Measurements from ENCODE around the gene PCDHGA10.
A peak's percentile ranks its signal among the peaks of the same experiment; 100 is the strongest.
"Not testable (repeated sequence)": the region's sequence is repeated elsewhere in the genome, so short reads cannot be mapped to it uniquely, and the experiment has no call there.

The PCDHGA10 gene

GRCh38 chr5:141412854-141413539, at the start of gene PCDHGA10:
PCDHGA10 (plus strand) TSS chr5:141412987; CDS start chr5:141413176, 189 bp downstream.
- peak in 1 of 2 experiments; percentile 23 for DNase-seq

DNA sequence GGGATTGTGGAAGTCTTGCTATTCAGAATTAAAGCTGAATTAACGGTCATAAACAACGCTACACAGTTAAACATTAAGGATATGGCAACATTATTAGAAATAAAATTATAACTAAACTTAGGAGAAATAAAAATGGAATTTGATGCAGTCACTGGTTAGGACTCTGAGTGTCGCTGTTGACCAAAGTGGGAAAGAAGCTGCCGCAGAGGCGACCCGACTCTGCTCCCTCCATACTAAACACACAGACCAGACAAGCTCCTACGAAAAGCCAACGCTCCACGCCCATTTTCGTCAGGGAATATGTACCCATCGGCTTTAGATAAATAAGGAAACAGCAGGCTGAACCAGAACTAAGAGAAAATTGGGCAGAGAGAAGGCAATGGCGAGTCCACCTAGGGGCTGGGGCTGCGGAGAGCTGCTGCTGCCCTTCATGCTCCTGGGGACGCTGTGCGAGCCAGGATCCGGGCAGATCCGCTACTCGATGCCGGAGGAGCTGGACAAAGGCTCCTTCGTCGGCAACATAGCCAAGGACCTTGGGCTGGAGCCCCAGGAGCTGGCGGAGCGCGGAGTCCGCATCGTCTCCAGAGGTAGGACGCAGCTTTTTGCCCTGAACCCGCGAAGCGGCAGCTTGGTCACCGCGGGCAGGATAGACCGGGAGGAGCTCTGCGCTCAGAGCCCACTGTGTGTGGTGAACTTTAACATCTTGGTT, 48.7 kb upstream of the PCDHGA10 start, which contains the start of gene PCDHGA5:
Gene PCDHGA5 (plus strand): TSS at position 211 of the 709 bp plus-strand sequence. CDS start 169 bp downstream, at position 380.
- DNase-seq, result no peak

GRCh38 chr5:141366016-141366896, 46.5 kb upstream of the PCDHGA10 start:
- DNase-seq, result no peak

DNA sequence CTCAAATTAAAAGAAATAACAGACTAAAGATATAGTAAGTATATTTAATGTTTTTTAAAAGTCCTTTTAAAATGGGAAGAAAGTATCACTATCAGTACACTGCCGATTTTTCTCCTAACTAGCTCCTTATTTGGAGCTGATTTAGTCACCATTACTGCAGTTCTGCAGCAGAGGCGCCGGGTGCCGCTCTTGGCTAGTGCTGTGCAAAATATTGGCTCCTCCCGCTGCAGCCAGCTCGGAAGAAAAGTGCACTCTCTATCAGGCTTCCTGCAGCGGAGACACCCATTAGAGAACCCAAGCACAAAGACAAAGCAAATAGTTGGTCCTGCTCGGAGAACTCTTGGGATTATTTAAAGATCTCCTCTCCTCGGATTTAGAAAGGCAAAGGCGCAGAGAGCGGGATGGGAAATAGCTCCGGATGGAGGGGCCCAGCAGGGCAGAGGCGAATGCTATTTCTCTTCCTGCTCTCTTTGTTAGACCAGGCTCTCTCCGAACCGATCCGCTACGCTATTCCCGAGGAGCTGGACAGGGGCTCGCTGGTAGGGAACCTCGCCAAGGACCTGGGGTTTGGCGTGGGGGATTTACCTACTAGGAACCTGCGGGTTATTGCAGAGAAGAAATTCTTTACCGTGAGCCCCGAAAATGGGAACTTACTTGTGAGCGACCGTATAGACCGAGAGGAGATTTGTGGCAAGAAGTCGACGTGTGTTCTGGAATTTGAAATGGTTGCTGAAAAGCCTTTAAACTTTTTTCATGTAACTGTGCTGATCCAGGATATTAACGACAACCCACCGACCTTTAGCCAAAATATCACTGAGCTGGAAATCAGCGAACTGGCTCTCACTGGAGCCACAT, 42.6 kb upstream of the PCDHGA10 start, which contains the start of gene PCDHGB3:
Gene PCDHGB3 (plus strand): TSS at position 249 of the 855 bp plus-strand sequence. CDS start 153 bp downstream, at position 402.
- no peak for DNase-seq

GRCh38 chr5:141371572-141372475, 41.0 kb upstream of the PCDHGA10 start:
- no peak for DNase-seq

DNA sequence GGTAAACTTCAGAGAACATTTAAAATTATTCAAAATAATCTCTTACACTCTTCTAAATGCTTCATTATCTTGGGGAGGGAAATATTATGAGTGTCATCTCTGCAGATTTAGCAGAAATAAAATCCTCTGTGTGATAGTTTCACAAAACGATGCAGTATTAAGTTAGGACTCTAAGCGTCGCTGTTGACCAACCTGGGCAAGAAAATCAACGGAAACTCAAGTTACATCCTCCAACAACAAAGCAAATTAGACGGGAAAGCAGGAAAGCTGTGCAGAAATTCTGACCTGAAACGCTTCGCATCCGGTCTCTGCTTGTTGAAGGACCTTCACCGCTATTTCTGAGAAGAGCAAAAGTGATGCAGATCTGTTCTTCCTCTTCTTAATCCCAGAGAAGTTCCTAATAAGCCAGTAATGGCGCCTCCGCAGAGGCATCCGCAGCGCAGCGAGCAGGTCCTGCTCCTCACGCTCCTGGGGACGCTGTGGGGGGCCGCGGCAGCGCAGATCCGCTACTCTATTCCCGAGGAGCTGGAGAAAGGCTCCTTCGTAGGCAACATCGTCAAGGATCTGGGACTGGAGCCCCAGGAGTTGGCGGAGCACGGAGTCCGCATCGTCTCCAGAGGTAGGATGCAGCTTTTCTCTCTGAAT, 39.0 kb upstream of the PCDHGA10 start, which contains the start of gene PCDHGA6:
Gene PCDHGA6 (plus strand): TSS at position 219 of the 645 bp plus-strand sequence. CDS start 193 bp downstream, at position 412.
- DNase-seq, result no peak

DNA sequence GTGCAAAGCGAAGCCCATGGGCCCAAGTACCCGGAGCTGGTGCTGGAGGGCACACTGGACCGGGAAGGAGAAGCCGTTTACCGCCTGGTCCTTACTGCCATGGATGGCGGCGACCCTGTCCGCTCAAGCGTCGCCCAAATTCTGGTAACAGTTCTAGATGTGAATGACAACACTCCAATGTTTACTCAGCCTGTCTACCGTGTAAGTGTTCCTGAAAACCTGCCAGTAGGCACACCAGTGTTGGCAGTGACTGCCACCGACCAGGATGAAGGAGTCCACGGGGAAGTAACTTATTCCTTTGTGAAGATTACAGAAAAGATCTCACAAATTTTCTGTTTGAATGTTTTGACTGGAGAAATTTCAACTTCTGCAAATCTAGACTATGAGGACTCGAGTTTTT, 38.2 kb upstream of the PCDHGA10 start:
- DNase-seq, result no peak

GRCh38 chr5:141375444-141376155, 37.2 kb upstream of the PCDHGA10 start:
- DNase-seq, result not testable (repeated sequence)

DNA sequence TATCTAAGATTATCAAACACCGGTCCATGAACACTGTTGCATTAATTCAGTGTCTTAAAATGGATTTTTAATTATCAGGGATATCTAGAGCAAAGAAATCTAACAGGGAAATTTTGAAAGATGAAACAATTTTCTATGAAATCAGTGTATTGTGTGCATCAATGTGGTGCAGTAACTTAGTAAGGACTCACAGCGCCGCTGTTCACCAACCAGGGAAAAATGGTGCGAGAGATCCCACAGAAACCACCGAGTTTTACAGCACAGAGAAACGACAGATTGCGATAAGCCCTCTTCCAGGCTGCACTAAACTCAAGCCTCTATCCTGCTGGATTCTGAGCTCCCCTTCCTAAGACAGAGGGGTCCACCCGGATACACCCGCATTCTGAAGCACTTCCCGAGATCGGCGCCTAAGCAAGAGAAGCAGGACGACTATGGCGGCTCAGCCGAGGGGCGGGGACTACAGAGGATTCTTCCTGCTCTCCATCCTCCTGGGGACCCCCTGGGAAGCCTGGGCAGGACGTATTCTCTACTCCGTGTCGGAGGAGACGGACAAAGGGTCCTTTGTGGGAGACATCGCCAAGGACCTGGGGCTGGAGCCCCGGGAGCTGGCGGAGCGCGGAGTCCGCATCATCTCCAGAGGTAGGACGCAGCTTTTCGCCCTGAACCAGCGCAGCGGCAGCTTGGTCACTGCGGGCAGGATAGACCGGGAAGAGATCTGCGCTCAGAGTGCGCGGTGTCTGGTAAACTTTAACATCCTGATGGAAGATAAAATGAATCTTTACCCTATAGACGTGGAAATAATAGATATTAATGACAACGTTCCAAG, 30.1 kb upstream of the PCDHGA10 start, which contains the start of gene PCDHGA7:
Gene PCDHGA7 (plus strand): TSS at position 274 of the 826 bp plus-strand sequence. CDS start 158 bp downstream, at position 432.
- no peak for DNase-seq

- DNase-seq, result no peak
These were observed 29.4 kb upstream of the PCDHGA10 start for GRCh38 chr5:141383345-141383744.

DNA sequence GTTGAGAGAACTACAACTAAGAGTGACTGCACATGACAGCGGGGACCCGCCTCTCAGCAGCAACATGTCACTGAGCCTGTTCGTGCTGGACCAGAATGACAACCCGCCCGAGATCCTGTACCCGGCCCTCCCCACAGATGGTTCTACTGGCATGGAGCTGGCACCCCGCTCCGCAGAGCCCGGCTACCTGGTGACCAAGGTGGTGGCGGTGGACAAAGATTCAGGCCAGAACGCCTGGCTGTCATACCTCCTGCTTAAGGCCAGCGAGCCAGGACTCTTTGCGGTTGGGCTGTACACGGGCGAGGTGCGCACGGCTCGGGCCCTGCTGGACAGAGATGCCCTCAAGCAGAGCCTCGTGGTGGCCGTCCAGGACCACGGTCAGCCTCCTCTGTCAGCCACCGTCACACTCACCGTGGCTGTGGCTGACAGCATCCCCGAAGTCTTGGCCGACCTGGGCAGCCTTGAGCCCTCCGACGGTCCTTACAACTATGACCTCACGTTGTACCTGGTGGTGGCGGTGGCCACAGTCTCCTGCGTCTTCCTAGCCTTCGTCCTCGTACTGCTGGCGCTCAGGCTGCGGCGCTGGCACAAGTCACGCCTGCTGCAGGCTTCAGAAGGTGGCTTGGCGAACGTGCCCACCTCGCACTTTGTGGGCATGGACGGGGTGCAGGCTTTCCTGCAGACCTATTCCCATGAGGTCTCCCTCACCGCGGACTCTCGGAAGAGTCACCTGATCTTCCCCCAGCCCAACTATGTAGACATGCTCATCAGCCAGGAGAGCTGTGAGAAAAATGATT, 28.1 kb upstream of the PCDHGA10 start:
- DNase-seq, result no peak

- not testable (repeated sequence) for DNase-seq
These were observed 25.1 kb upstream of the PCDHGA10 start, which contains the start of gene PCDHGB4 for GRCh38 chr5:141387557-141388311. PCDHGB4 (plus strand) TSS chr5:141387698; CDS start chr5:141387885, 187 bp downstream.

GRCh38 chr5:141388661-141389060, 24.1 kb upstream of the PCDHGA10 start:
- no peak for DNase-seq

DNA sequence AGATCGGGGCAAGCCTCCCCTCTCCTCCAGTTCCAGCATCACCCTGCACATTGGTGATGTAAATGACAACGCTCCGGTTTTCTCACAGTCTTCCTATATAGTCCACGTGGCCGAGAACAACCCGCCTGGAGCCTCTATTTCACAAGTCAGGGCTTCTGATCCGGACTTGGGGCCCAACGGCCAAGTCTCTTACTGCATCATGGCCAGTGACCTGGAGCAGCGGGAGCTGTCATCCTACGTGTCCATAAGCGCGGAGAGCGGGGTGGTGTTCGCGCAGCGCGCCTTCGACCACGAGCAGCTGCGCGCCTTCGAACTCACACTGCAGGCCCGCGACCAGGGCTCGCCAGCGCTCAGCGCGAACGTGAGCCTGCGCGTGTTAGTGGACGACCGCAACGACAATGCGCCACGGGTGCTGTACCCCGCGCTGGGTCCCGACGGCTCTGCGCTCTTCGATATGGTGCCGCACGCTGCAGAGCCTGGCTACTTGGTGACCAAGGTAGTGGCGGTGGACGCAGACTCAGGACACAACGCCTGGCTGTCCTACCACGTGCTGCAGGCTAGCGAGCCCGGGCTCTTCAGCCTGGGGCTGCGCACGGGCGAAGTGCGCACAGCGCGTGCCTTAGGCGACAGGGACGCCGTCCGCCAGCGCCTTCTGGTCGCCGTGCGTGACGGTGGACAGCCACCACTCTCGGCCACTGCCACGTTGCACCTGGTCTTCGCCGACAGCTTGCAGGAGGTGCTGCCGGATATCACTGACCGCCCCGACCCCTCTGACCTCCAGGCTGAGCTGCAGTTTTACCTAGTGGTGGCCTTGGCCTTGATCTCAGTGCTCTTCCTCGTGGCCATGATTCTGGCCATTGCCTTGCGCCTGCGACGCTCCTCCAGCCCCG, 23.4 kb upstream of the PCDHGA10 start:
- no peak for DNase-seq

DNA sequence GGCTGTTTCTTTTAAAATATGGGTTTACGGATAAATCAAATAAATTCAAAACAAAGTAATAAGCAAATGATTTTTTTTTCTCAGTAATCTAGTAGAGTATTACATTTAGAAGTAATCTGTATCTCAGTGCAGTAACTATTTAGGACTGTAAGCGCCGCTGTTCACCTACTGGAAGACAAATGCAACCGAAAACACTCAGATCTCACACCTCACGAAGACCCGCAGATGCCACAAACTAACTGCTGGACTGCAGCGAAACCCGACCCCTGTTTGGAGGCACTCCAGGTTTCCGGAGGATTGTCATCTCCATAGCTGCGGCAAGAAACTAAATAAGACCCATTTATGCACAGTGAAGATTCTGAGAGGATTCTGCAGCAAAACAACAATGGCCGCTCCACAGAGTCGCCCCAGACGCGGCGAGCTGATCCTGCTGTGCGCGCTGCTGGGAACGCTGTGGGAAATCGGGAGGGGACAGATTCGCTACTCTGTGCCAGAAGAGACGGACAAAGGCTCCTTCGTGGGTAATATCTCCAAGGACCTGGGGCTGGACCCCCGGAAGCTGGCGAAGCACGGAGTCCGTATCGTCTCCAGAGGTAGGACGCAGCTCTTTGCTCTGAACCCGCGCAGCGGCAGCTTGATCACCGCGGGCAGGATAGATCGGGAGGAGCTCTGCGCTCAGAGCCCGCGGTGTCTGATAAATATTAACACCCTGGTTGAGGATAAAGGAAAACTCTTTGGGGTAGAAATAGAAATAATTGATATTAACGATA, 20.2 kb upstream of the PCDHGA10 start, which contains the start of gene PCDHGA8:
Gene PCDHGA8 (plus strand): TSS at position 205 of the 770 bp plus-strand sequence. CDS start 181 bp downstream, at position 386.
- no peak for DNase-seq

Measured in NCI-H1930 (cell line).